WTC11 (cell line): Measurements from ENCODE around the gene SDHAF1. TPM values are rescaled to one million over a fixed set of nuclear protein-coding genes. Genes with fewer than 3 reads are reported as not detected.
"Not testable (repeated sequence)": the region's sequence is repeated elsewhere in the genome, so short reads cannot be mapped to it uniquely, and the experiment has no call there.

Source experiments
- ATAC-seq: fragments of 200-7000 bp; cut with Tn5 transposase; 2 replicates; pipeline ENCODE4 v1.10.0; 2021; ENCODE audit warnings: mild to moderate bottlenecking, moderate library complexity
- CTCF ChIA-PET: fragments of 300-600 bp; sonication (Branson Sonifier 250); formaldehyde crosslinking; loops from one replicate; lab custom pipeline; 2021; ENCODE audit warnings: antibody characterized with exemption; lab: Charles Lee
- POLR2A ChIA-PET: fragments of 350-600 bp; sonication (Branson Sonifier 250); formaldehyde crosslinking; loops from one replicate; lab custom pipeline; 2021; ENCODE audit warnings: antibody characterized with exemption; lab: Charles Lee
- DNase-seq: peaks from one replicate; pipeline ENCODE4 v3.0.0; 2021; ENCODE audit warnings: low spot score
- H3K27ac Mint-ChIP-seq: 2 replicates; pipeline ENCODE4 v1.8.0; 2021; ENCODE audit warnings: mixed read lengths
- H3K27me3 Mint-ChIP-seq: 2 replicates; pipeline ENCODE4 v1.8.0; 2021; ENCODE audit warnings: low read depth, mild to moderate bottlenecking, moderate library complexity, mixed read lengths
- H3K36me3 Mint-ChIP-seq: 2 replicates; pipeline ENCODE4 v1.8.0; 2021; ENCODE audit warnings: mixed read lengths
- H3K4me1 Mint-ChIP-seq: 2 replicates; pipeline ENCODE4 v1.8.0; 2022; ENCODE audit warnings: mixed read lengths
- H3K4me3 Mint-ChIP-seq: 2 replicates; pipeline ENCODE4 v1.8.0; 2021; ENCODE audit warnings: mild to moderate bottlenecking, moderate library complexity, mixed read lengths
- H3K9me3 Mint-ChIP-seq: 2 replicates; pipeline ENCODE4 v1.8.0; 2021; ENCODE audit warnings: mixed read lengths
- ATF3 ChIP-seq: sonication (generic); formaldehyde crosslinking; conservative IDR thresholded peaks from 2 replicates; pipeline ENCODE4 v1.8.1; 2022; ENCODE audit warnings: mild to moderate bottlenecking, missing genetic modification reagents
- CBFB ChIP-seq: sonication (generic); formaldehyde crosslinking; IDR thresholded peaks from 2 replicates; pipeline ENCODE4 v1.8.1; 2022; ENCODE audit warnings: mild to moderate bottlenecking, low read depth, missing genetic modification reagents
- ELF4 ChIP-seq: sonication (generic); formaldehyde crosslinking; IDR thresholded peaks from 2 replicates; pipeline ENCODE4 v1.8.1; 2022; ENCODE audit warnings: low read depth, mild to moderate bottlenecking, moderate library complexity, missing genetic modification reagents
- EMX1 ChIP-seq: fragments of 250-450 bp; sonication (Bioruptor Pico); IDR thresholded peaks from 2 replicates; pipeline ENCODE4 v1.8.0; 2021; ENCODE audit warnings: mild to moderate bottlenecking
- JUN ChIP-seq: sonication (generic); formaldehyde crosslinking; IDR thresholded peaks from 2 replicates; pipeline ENCODE4 v1.8.0; 2023; ENCODE audit warnings: mild to moderate bottlenecking, missing genetic modification reagents
- MLX ChIP-seq: sonication (generic); formaldehyde crosslinking; IDR thresholded peaks from 2 replicates; pipeline ENCODE4 v1.8.1; 2023; ENCODE audit warnings: mild to moderate bottlenecking, missing genetic modification reagents, moderate library complexity
- MXD4 ChIP-seq: fragments of 250-450 bp; sonication (Bioruptor Pico); IDR thresholded peaks from 2 replicates; pipeline ENCODE4 v1.8.0; 2021; ENCODE audit warnings: mild to moderate bottlenecking, moderate library complexity, borderline replicate concordance
- NFATC4 ChIP-seq: fragments of 250-450 bp; sonication (Bioruptor Pico); IDR thresholded peaks from 2 replicates; pipeline ENCODE4 v1.9.0; 2021; ENCODE audit warnings: mild to moderate bottlenecking
- NFYB ChIP-seq: sonication (generic); formaldehyde crosslinking; conservative IDR thresholded peaks from 2 replicates; pipeline ENCODE4 v1.8.0; 2022; ENCODE audit warnings: low read depth, missing genetic modification reagents
- NR1H2 ChIP-seq: sonication (generic); formaldehyde crosslinking; IDR thresholded peaks from 2 replicates; pipeline ENCODE4 v1.9.0; 2021; ENCODE audit warnings: mild to moderate bottlenecking, moderate library complexity, missing genetic modification reagents
- RORB ChIP-seq: fragments of 250-450 bp; sonication (Bioruptor Pico); IDR thresholded peaks from 2 replicates; pipeline ENCODE4 v1.9.0; 2021; ENCODE audit warnings: mild to moderate bottlenecking
- SMAD3 ChIP-seq: sonication (generic); formaldehyde crosslinking; IDR thresholded peaks from 2 replicates; pipeline ENCODE4 v1.8.0; 2022; ENCODE audit warnings: missing genetic modification reagents, mild to moderate bottlenecking, borderline replicate concordance
- SOX15 ChIP-seq: fragments of 250-450 bp; sonication (Bioruptor Pico); IDR thresholded peaks from 2 replicates; pipeline ENCODE4 v1.9.0; 2021; ENCODE audit warnings: mild to moderate bottlenecking
- STAT6 ChIP-seq: sonication (generic); formaldehyde crosslinking; conservative IDR thresholded peaks from 2 replicates; pipeline ENCODE4 v1.8.1; 2023; ENCODE audit warnings: mild to moderate bottlenecking, low read depth, missing genetic modification reagents, moderate library complexity
- TEAD1 ChIP-seq: sonication (generic); formaldehyde crosslinking; IDR thresholded peaks from 2 replicates; pipeline ENCODE4 v1.8.0; 2022; ENCODE audit warnings: mild to moderate bottlenecking, missing genetic modification reagents
- USF1 ChIP-seq: sonication (generic); formaldehyde crosslinking; IDR thresholded peaks from 2 replicates; pipeline ENCODE4 v1.8.0; 2022; ENCODE audit warnings: mild to moderate bottlenecking, missing genetic modification reagents
- ZNF263 ChIP-seq: sonication (generic); formaldehyde crosslinking; IDR thresholded peaks from 2 replicates; pipeline ENCODE4 v1.8.1; 2022; ENCODE audit warnings: low read depth, mild to moderate bottlenecking, moderate library complexity, missing genetic modification reagents
- ZNF396 ChIP-seq: fragments of 250-450 bp; sonication (Bioruptor Pico); IDR thresholded peaks from 2 replicates; pipeline ENCODE4 v1.8.0; 2021; ENCODE audit warnings: mild to moderate bottlenecking, moderate library complexity, borderline replicate concordance
- ZNF671 ChIP-seq: fragments of 250-450 bp; sonication (Bioruptor Pico); IDR thresholded peaks from 2 replicates; pipeline ENCODE4 v1.8.0; 2021; ENCODE audit warnings: mild to moderate bottlenecking
- ZSCAN18 ChIP-seq: fragments of 250-450 bp; sonication (Bioruptor Pico); IDR thresholded peaks from 2 replicates; pipeline ENCODE4 v2.1.2; 2022; ENCODE audit warnings: mild to moderate bottlenecking, moderate library complexity
- total RNA-seq: library from RNA; stranded (reverse); gene quantifications from 3 replicates; pipeline ENCODE4 v1.2.3, GENCODE V29; 2021

SDHAF1 gene
- total RNA-seq, 1 experiment from 2014 or later = 20.8 TPM

GRCh38 chr19:35978832-35979365, 16.1 kb upstream of the SDHAF1 start:
- Mint-ChIP-seq H3K4me1 (peaks cover 13% of the 10 kb centered on the region), H3K27ac (no peak overlapping the region), H3K27me3 (peaks cover 25% of the 10 kb centered on the region), H3K4me3 (no peak overlapping the region), H3K36me3 (no peaks in the 10 kb centered on the region), H3K9me3 (no peaks in the 10 kb centered on the region)
- ChIA-PET POLR2A (no interaction called here), CTCF (interaction anchor here (0.8 to 1.8 kb wide), 4 partner anchors 15 to 73 kb away, joined by 3 to 10 read pairs (median 4); partner anchors contain the start of gene ALKBH6)
- ATAC-seq (no peak), DNase-seq (no peak)
- TF ChIP-seq MLX (CRISPR knock-in tag) = no peak
- no peak for TF ChIP-seq NR1H2 (CRISPR knock-in tag)
- TF ChIP-seq MXD4 (CRISPR knock-in tag) = no peak
- TF ChIP-seq ZNF396 = no peak
- no peak for TF ChIP-seq CBFB (CRISPR knock-in tag)
- TF ChIP-seq STAT6 (CRISPR knock-in tag) = no peak
- TF ChIP-seq SOX15 = no peak
- TF ChIP-seq RORB (CRISPR knock-in tag) = no peak
- TF ChIP-seq ZSCAN18 (CRISPR knock-in tag) = no peak
- TF ChIP-seq TEAD1 (CRISPR knock-in tag) = no peak
- no peak for TF ChIP-seq JUN (CRISPR knock-in tag)
- TF ChIP-seq NFYB (CRISPR knock-in tag) = no peak
- no peak for TF ChIP-seq SMAD3 (CRISPR knock-in tag)
- TF ChIP-seq EMX1 = no peak
- no peak for TF ChIP-seq ZNF671 (CRISPR knock-in tag)

GRCh38 chr19:35980997-35981396, 14.0 kb upstream of the SDHAF1 start:
- Mint-ChIP-seq H3K27me3 (peaks cover 46% of the 10 kb centered on the region), H3K4me1 (peaks cover 13% of the 10 kb centered on the region)
- H3K36me3 Mint-ChIP-seq, H3K4me3 Mint-ChIP-seq, H3K9me3 Mint-ChIP-seq, POLR2A ChIA-PET, H3K27ac Mint-ChIP-seq, ATAC-seq, DNase-seq, CTCF ChIA-PET: not testable (repeated sequence)

GRCh38 chr19:35983177-35983576, 11.8 kb upstream of the SDHAF1 start:
- ATAC-seq = no peak
- Mint-ChIP-seq H3K4me3 (no peak overlapping the region), H3K27ac (no peak overlapping the region), H3K4me1 (peaks cover 13% of the 10 kb centered on the region), H3K27me3 (peaks cover 63% of the 10 kb centered on the region), H3K36me3 (no peaks in the 10 kb centered on the region), H3K9me3 (no peaks in the 10 kb centered on the region)
- CTCF ChIA-PET = interaction anchor here (1.4 kb wide), 1 partner anchor 11 kb away, joined by 3 read pairs; no protein-coding TSS in a partner anchor
- TF ChIP-seq USF1 (CRISPR knock-in tag) (no peak), ELF4 (CRISPR knock-in tag) (no peak), ZNF263 (no peak), NFYB (CRISPR knock-in tag) (no peak), ATF3 (CRISPR knock-in tag) (no peak), NFATC4 (CRISPR knock-in tag) (no peak)
- POLR2A ChIA-PET = no interaction called here
- DNase-seq = no peak
